HS-27A (cell line): ENCODE measurements around the gene PTBP1.

Source experiments
- DNase-seq: peaks from one replicate; pipeline ENCODE4 v3.0.0-alpha.2; 2012; ENCODE audit warnings: low read depth, missing footprints

The PTBP1 gene

GRCh38 chr19:772730-773436 is 24.4 kb upstream of the PTBP1 start:
- no peak for DNase-seq

GRCh38 chr19:776549-776948 is 20.7 kb upstream of the PTBP1 start:
- no peak for DNase-seq

- no peak for DNase-seq
Observed at GRCh38 chr19:778910-779653, 18.2 kb upstream of the PTBP1 start.

- DNase-seq, result no peak
Observed at GRCh38 chr19:780935-781334, 16.3 kb upstream of the PTBP1 start.

- no peak for DNase-seq
Observed at GRCh38 chr19:781800-782184, 15.5 kb upstream of the PTBP1 start.

- peak; percentile 68 for DNase-seq
Observed at GRCh38 chr19:782185-782877, 14.9 kb upstream of the PTBP1 start.

- no peak for DNase-seq
Observed at GRCh38 chr19:782878-783668, 14.2 kb upstream of the PTBP1 start.

- DNase-seq, result no peak
Observed at GRCh38 chr19:784541-784940, 12.7 kb upstream of the PTBP1 start.

- DNase-seq, result no peak
Observed at GRCh38 chr19:787536-787935, 9.7 kb upstream of the PTBP1 start.

GRCh38 chr19:788686-788982 is 8.6 kb upstream of the PTBP1 start:
- DNase-seq, result no peak

- DNase-seq, result no peak
Observed at GRCh38 chr19:788983-789700, 8.1 kb upstream of the PTBP1 start.

GRCh38 chr19:789701-790060 is 7.6 kb upstream of the PTBP1 start:
- DNase-seq, result no peak

GRCh38 chr19:791007-791566 is 6.2 kb upstream of the PTBP1 start:
- DNase-seq, result no peak

- DNase-seq, result no peak
Observed at GRCh38 chr19:791567-792305, 5.5 kb upstream of the PTBP1 start.

- DNase-seq, result no peak
Observed at GRCh38 chr19:792306-792885, 4.9 kb upstream of the PTBP1 start.

GRCh38 chr19:793806-794205 is 3.4 kb upstream of the PTBP1 start:
- no peak for DNase-seq

- DNase-seq, result no peak
Observed at GRCh38 chr19:795073-795611, 2.1 kb upstream of the PTBP1 start.

- no peak for DNase-seq
Observed at GRCh38 chr19:795691-796581, 1.3 kb upstream of the PTBP1 start.
